Measurements from ENCODE around the gene LHX8. TPM values are rescaled to one million over a fixed set of nuclear protein-coding genes. Genes with fewer than 3 reads are reported as not detected.

Gene LHX8
- total RNA-seq, 6 donors from 2014 or later = not detected

GRCh38 chr1:75198761-75199160 lies 64.6 kb downstream of the LHX8 start:
- Histone ChIP-seq H3K9me3 (no peaks in the 10 kb centered on the region), H3K27me3 (no peaks in the 10 kb centered on the region), H3K4me1 (no peaks in the 10 kb centered on the region), H3K27ac (no peak overlapping the region), H3K36me3 (no peaks in the 10 kb centered on the region), H3K4me3 (no peak overlapping the region)
- no peak for ATAC-seq (ENCODE audit: low FRiP score in 2 of 2)
- no peak for DNase-seq
- TF ChIP-seq, protein P1, sequence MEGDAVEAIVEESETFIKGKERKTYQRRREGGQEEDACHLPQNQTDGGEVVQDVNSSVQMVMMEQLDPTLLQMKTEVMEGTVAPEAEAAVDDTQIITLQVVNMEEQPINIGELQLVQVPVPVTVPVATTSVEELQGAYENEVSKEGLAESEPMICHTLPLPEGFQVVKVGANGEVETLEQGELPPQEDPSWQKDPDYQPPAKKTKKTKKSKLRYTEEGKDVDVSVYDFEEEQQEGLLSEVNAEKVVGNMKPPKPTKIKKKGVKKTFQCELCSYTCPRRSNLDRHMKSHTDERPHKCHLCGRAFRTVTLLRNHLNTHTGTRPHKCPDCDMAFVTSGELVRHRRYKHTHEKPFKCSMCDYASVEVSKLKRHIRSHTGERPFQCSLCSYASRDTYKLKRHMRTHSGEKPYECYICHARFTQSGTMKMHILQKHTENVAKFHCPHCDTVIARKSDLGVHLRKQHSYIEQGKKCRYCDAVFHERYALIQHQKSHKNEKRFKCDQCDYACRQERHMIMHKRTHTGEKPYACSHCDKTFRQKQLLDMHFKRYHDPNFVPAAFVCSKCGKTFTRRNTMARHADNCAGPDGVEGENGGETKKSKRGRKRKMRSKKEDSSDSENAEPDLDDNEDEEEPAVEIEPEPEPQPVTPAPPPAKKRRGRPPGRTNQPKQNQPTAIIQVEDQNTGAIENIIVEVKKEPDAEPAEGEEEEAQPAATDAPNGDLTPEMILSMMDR (IDR thresholded peaks at IDR 0.05) = no peak
- TF ChIP-seq POLR2A (IDR thresholded peaks at IDR 0.05) = no peak
- TF ChIP-seq POLR2AphosphoS5 (IDR thresholded peaks at IDR 0.05) = no peak
- no peak for TF ChIP-seq EP300 (IDR thresholded peaks at IDR 0.05)
- WGBS, 2 donors = 76 to 87% methylated on average over 1 of the region's 1 CpG

DNA sequence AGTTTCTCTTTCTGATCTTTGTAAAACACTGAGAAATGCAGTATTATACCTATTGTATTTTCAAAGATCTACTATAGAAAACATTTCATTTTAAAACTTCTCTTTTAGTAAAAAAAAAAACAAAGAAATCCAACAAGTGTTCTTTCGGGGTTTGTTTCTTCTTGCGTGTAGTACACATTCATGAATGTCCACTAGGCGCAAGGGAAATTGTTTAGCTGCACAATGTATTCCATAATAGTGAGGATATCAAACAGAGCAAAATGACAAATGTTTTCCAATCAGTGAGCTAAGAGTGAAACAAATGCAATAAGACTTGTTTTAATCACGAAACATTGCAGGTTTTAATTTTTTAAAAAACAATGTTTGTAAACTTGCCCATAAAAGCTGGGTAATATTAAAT lies 68.6 kb downstream of the LHX8 start:
- H3K36me3 ChIP-seq = no peaks in the 10 kb centered on the region
- ATAC-seq (ENCODE audit: low FRiP score in 2 of 2) (no peak), DNase-seq (no peak)
- no peak overlapping the region for H3K4me3 ChIP-seq
- 92 to 94% methylated on average over 4 of the region's 4 CpGs for WGBS, 2 donors
- TF ChIP-seq, protein P1 (IDR thresholded peaks at IDR 0.05) = no peak
- TF ChIP-seq POLR2AphosphoS5 (IDR thresholded peaks at IDR 0.05) = no peak
- no peaks in the 10 kb centered on the region for H3K27me3 ChIP-seq
- H3K9me3 ChIP-seq = no peaks in the 10 kb centered on the region
- no peaks in the 10 kb centered on the region for H3K4me1 ChIP-seq
- H3K27ac ChIP-seq = no peak overlapping the region

DNA sequence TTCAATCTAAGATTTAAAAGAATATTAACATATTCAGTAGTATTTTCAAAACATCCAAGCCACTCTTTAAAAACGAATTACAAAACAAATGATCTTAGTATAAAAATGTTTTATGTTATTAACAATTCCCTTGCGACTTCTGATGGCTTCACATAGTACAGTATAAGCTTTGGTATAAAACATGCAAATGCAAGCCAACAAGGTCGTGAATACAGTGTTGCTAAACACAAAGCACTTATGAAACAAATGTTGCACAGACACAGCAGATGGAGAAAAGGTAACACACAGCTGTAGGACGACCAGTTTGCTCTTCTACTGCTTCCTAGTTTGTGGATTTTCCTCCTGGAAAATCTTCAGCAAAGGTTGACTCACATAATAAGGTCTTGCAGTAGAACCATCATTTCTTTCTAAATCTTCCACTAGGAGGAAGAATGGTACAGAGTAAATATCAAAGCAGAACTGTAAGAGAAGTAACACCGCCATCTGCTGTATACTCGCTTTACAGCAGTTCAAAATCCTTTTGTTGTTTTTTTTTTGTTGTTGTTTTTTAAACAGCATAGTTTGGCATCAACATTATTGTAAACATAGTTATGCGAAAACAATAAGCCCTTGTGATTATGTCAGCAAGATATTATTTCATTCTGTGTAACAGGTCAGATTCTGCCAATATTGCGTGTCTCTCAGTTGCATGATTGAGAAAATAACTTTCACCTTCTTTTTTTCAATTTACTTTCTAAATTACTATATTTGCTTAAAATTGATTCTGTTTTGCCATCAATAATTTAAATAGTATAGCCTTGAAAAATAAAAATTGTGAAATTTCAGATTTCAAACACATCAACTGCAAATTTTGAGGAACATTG lies 69.5 kb downstream of the LHX8 start:
- H3K27me3 ChIP-seq = no peaks in the 10 kb centered on the region

DNA sequence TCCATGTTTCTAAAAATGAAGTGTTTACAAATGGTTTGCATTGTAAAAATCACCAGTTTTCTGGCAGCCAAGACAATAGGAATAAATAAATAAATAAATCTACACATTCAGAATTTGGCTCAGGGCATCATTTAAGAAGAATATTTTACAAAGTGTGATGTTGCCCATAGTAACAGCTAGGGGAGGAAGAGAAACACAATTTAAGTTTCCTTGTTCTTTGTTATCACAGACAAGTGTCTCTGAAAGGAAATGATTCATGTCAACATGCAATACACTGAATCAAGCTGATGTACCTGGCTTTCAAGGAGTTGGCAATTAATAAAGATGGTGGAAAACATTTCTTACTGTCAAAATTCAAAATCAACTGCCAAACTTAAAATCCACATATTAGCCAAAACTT lies 74.7 kb downstream of the LHX8 start:
- Histone ChIP-seq H3K4me1 (no peaks in the 10 kb centered on the region), H3K9me3 (no peaks in the 10 kb centered on the region), H3K27me3 (no peaks in the 10 kb centered on the region), H3K27ac (no peak overlapping the region), H3K36me3 (no peaks in the 10 kb centered on the region), H3K4me3 (no peak overlapping the region)
- no peak for TF ChIP-seq POLR2A (IDR thresholded peaks at IDR 0.05)
- TF ChIP-seq EP300 (IDR thresholded peaks at IDR 0.05) = no peak
- no peak for TF ChIP-seq POLR2AphosphoS5 (IDR thresholded peaks at IDR 0.05)
- TF ChIP-seq, protein P1 (IDR thresholded peaks at IDR 0.05) = no peak
- no peak for ATAC-seq (ENCODE audit: low FRiP score in 2 of 2)
- no peak for DNase-seq

More for the DNA sequence above, 69.5 kb downstream of the LHX8 start:
- H3K27ac ChIP-seq = no peak overlapping the region
- TF ChIP-seq, protein P1 (IDR thresholded peaks at IDR 0.05) = peak in 5 of 6 experiments; percentile 34 to 58 (median 49)
- TF ChIP-seq EP300 (IDR thresholded peaks at IDR 0.05) (no peak), POLR2A (IDR thresholded peaks at IDR 0.05) (no peak), POLR2AphosphoS5 (IDR thresholded peaks at IDR 0.05) (no peak)
- ATAC-seq (ENCODE audit: low FRiP score in 2 of 2) (peak in 1 of 2 donors; percentile 74), DNase-seq (no peak)
- H3K9me3 ChIP-seq = no peaks in the 10 kb centered on the region
- WGBS, 2 donors = 30 to 31% methylated on average over 8 of the region's 8 CpGs
- no peaks in the 10 kb centered on the region for H3K4me1 ChIP-seq
- no peaks in the 10 kb centered on the region for H3K36me3 ChIP-seq
- no peak overlapping the region for H3K4me3 ChIP-seq

Small RNAs within 50 kb of the gene (small RNA-seq; reads per million reads assigned to genes)
- gene RNU6-622P = 0 reads per million in 4 donors
